Keratinocyte (primary cell): Measurements from ENCODE around the gene CDC42BPG. TPM values are rescaled to one million over a fixed set of nuclear protein-coding genes. Genes with fewer than 3 reads are reported as not detected.

Experiments used
- DNase-seq: peaks from one replicate; pipeline ENCODE4 v3.0.0-alpha.2; 2011; ENCODE audit warnings: low read depth, missing footprints, low spot score
- FAIRE-seq: peaks from 2 replicates; lab custom pipeline; 2011; peaks lifted over from hg19 to GRCh38; lab: Jason Lieb, UNC
- H2AFZ ChIP-seq: 2 replicates; pipeline ENCODE4 v1.6.0; 2012; ENCODE audit warnings: low read length, control low read depth, inconsistent platforms; ENCODE audit not compliant: control insufficient read depth
- H3K27ac ChIP-seq: 2 replicates; pipeline ENCODE4 v1.5.1; 2011; ENCODE audit warnings: low read length; ENCODE audit not compliant: control insufficient read depth, insufficient read depth
- H3K27me3 ChIP-seq: 3 replicates; pipeline ENCODE4 v1.6.0; 2011; ENCODE audit warnings: low read length; ENCODE audit not compliant: control insufficient read depth, insufficient read depth; ENCODE audit errors: extremely low read depth
- H3K36me3 ChIP-seq, 2 experiments: 2 replicates in 1 of 2; 3 replicates in 1 of 2; pipeline ENCODE4 v1.5.1; 2011; ENCODE audit warnings: low read length in 2 of 2, mild to moderate bottlenecking in 1 of 2; ENCODE audit not compliant: control insufficient read depth in 2 of 2, insufficient read depth in 2 of 2; ENCODE audit errors: extremely low read depth in 1 of 2
- H3K4me1 ChIP-seq: 3 replicates; pipeline ENCODE4 v1.5.1; 2011; ENCODE audit warnings: low read length; ENCODE audit not compliant: control insufficient read depth, insufficient read depth; ENCODE audit errors: extremely low read depth
- H3K4me2 ChIP-seq: 3 replicates; pipeline ENCODE4 v1.6.0; 2011; ENCODE audit warnings: low read depth, low read length; ENCODE audit not compliant: control insufficient read depth, insufficient read depth; ENCODE audit errors: extremely low read depth
- H3K4me3 ChIP-seq, 3 experiments: fragments of 200-600 bp in 1 of 3; sonication (generic) in 1 of 3; 2 replicates in 2 of 3; 3 replicates in 1 of 3; pipeline ENCODE4 v1.5.1; 2011 to 2016; ENCODE audit warnings: low read length in 3 of 3, mild to moderate bottlenecking in 3 of 3, control low read depth in 2 of 3, inconsistent platforms in 1 of 3, low read depth in 1 of 3, mixed read lengths in 1 of 3, mixed run types in 1 of 3, moderate library complexity in 1 of 3; ENCODE audit not compliant: control insufficient read depth in 2 of 3, insufficient read depth in 2 of 3; ENCODE audit errors: extremely low read depth in 1 of 3
- H3K79me2 ChIP-seq: 2 replicates; pipeline ENCODE4 v1.6.0; 2012; ENCODE audit warnings: low read length; ENCODE audit not compliant: control insufficient read depth, insufficient read depth
- H3K9ac ChIP-seq: 3 replicates; pipeline ENCODE4 v1.6.0; 2011; ENCODE audit warnings: low read length; ENCODE audit not compliant: control insufficient read depth, insufficient read depth; ENCODE audit errors: extremely low read depth
- H3K9me1 ChIP-seq: 3 replicates; pipeline ENCODE4 v1.6.0; 2011; ENCODE audit warnings: low read length; ENCODE audit not compliant: control insufficient read depth, insufficient read depth; ENCODE audit errors: extremely low read depth
- H3K9me3 ChIP-seq: 2 replicates; pipeline ENCODE4 v1.5.1; 2012; ENCODE audit warnings: low read depth, low read length; ENCODE audit not compliant: control insufficient read depth
- H4K20me1 ChIP-seq: 3 replicates; pipeline ENCODE4 v1.6.0; 2011; ENCODE audit warnings: low read length; ENCODE audit not compliant: control insufficient read depth, insufficient read depth; ENCODE audit errors: extremely low read depth
- EZH2 ChIP-seq: IDR thresholded peaks from one replicate; pipeline ENCODE4 v1.6.1; 2012; ENCODE audit warnings: inconsistent platforms, mild to moderate bottlenecking, low read length, moderate library complexity
- dilution Hi-C: fragments of 300-500 bp; cut with MboI; formaldehyde crosslinking; loops from one replicate; pipeline ENCODE4 v1.7.0; 2020; ENCODE audit warnings: low sequenced_read_pairs; ENCODE audit not compliant: extremely low pct_ligation_motif_present
- polyA plus RNA-seq, 5 experiments: library from polyadenylated mRNA; depleted of rRNA in 3 of 5; stranded (reverse) in 3 of 5; stranded (forward) in 1 of 5; unstranded in 1 of 5; fragments of >200 nt; gene quantifications; 1 replicate in 1 of 5; 2 replicates in 3 of 5; 3 replicates in 1 of 5; pipeline versions ENCODE4 v1.2.1 to v1.2.3, GENCODE V29; 2011 to 2012; ENCODE audit warnings: missing spikeins in 2 of 5, low read depth in 1 of 5, low replicate concordance in 1 of 5
- TF ChIP-seq, protein P1 (sequence below), 3 experiments: IDR thresholded peaks in 1 of 3; conservative IDR thresholded peaks in 1 of 3; optimal IDR thresholded peaks in 1 of 3; 2 replicates in 2 of 3; 3 replicates in 1 of 3; pipeline versions ENCODE3 to v1.5.1; 2011; ENCODE audit warnings: low read length in 3 of 3, mild to moderate bottlenecking in 3 of 3, moderate library complexity in 2 of 3, control low read depth in 1 of 3, inconsistent platforms in 1 of 3; ENCODE audit not compliant: insufficient read depth in 2 of 3; ENCODE audit errors: extremely low read depth in 1 of 3

CDC42BPG gene
- polyA plus RNA-seq, 1 donor (not counting 4 experiments of a cell fraction or from before 2014, with no cell fraction given), result 2.5 TPM

DNA sequence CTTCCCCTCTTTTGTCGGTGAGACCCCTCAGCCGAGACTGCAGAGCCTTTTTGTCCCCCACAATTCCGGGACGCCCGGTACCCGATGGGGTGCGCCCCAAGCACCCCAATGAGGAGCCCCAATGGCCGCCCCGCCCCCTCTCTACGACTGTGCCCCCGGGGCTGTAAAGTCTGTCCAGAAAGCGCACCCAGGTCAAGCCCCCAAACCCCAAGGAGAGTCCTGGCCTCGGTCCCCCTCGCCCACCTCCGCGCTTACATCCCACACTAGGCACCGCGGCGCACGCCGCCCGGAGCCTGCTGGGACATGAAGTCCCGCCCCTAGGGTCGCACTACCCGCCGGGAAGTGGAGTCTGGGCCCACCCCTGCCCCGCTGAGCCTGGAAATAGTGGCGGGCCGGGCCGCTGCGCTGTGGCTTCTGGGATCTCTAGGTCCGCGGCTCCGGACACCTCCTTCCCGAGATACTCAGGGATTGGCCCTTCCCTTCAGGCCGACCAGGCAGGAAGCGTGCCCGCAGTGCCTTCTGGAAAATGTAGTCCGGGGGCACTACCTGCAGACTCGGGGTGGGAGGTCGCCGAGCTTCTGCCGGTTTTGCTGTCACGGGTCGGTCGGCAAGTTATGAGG, 34.1 kb downstream of the CDC42BPG start, which contains the start of gene MEN1:
TSS of gene MEN1 (minus strand) at position 281 of the 620 bp plus-strand sequence. CDS start 442 bp downstream, outside the sequence.
- TF ChIP-seq EZH2, result no peak
- TF ChIP-seq, protein P1, sequence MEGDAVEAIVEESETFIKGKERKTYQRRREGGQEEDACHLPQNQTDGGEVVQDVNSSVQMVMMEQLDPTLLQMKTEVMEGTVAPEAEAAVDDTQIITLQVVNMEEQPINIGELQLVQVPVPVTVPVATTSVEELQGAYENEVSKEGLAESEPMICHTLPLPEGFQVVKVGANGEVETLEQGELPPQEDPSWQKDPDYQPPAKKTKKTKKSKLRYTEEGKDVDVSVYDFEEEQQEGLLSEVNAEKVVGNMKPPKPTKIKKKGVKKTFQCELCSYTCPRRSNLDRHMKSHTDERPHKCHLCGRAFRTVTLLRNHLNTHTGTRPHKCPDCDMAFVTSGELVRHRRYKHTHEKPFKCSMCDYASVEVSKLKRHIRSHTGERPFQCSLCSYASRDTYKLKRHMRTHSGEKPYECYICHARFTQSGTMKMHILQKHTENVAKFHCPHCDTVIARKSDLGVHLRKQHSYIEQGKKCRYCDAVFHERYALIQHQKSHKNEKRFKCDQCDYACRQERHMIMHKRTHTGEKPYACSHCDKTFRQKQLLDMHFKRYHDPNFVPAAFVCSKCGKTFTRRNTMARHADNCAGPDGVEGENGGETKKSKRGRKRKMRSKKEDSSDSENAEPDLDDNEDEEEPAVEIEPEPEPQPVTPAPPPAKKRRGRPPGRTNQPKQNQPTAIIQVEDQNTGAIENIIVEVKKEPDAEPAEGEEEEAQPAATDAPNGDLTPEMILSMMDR (optimal IDR thresholded peaks at IDR 0.05 in 1 of 3, IDR thresholded peaks at IDR 0.05 in 1 of 3, conservative IDR thresholded peaks at IDR 0.05 in 1 of 3; ENCODE audit: extremely low read depth in 1 of 3, insufficient read depth in 2 of 3, low read length in 3 of 3), result no peak
- peaks cover 9% of the 10 kb centered on the region for H3K79me2 ChIP-seq
- H3K27me3 ChIP-seq, result no peaks in the 10 kb centered on the region
- dilution Hi-C loops, result no loop called here
- H3K4me2 ChIP-seq, result peak within 1 kb of the TSS; percentile 92
- peaks cover 9 to 22% of the 10 kb centered on the region in 2 experiments for H3K36me3 ChIP-seq
- peak; percentile 36 for DNase-seq
- peak within 1 kb of the TSS; percentile 80 to 97 (median 83) for H3K4me3 ChIP-seq
- H3K9me1 ChIP-seq, result no peaks in the 10 kb centered on the region
- no peaks in the 10 kb centered on the region for H4K20me1 ChIP-seq
- H3K9ac ChIP-seq, result peak within 1 kb of the TSS; percentile 72
- peaks cover 9% of the 10 kb centered on the region for H3K4me1 ChIP-seq
- H2AFZ ChIP-seq, result peak within 1 kb of the TSS; percentile 80
- H3K27ac ChIP-seq, result peak within 1 kb of the TSS; percentile 31
- no peak for FAIRE-seq
- H3K9me3 ChIP-seq, result no peaks in the 10 kb centered on the region

DNA sequence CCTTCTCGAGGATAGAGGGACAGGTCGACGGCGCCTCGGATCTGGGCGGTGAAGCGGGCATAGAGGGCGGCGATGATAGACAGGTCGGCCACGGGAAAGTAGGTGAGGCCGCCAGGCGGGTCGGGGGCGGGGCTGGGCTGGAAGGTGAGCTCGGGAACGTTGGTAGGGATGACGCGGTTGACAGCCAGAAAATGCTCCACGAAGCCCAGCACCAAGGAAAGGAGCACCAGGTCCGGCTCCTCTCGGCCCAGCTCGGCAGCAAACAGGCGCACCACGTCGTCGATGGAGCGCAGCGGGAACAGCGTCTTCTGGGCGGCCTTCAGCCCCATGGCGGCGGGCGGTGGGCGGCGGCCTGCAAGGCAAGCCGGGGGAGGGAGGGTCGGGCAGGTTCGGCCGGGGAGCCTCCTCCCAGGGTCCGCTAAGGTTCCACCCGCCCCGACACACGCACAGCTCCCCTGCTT, 34.6 kb downstream of the CDC42BPG start:
- Histone ChIP-seq H3K79me2 (peaks cover 9% of the 10 kb centered on the region), H3K9me3 (no peaks in the 10 kb centered on the region), H3K4me1 (peaks cover 9% of the 10 kb centered on the region), H3K27ac (peak overlapping the region; percentile 31), H3K4me3 (peak overlapping the region; percentile 80 to 97 (median 83)), H3K4me2 (peak overlapping the region; percentile 92), H2AFZ (peak overlapping the region; percentile 80), H3K36me3 (peaks cover 13 to 27% of the 10 kb centered on the region in 2 experiments), H3K27me3 (no peaks in the 10 kb centered on the region), H3K9me1 (no peaks in the 10 kb centered on the region), H3K9ac (peak overlapping the region; percentile 72), H4K20me1 (no peaks in the 10 kb centered on the region)
- no peak for FAIRE-seq
- no peak for TF ChIP-seq EZH2
- TF ChIP-seq, protein P1 (optimal IDR thresholded peaks at IDR 0.05 in 1 of 3, IDR thresholded peaks at IDR 0.05 in 1 of 3, conservative IDR thresholded peaks at IDR 0.05 in 1 of 3; ENCODE audit: extremely low read depth in 1 of 3, insufficient read depth in 2 of 3, low read length in 3 of 3), result no peak
- dilution Hi-C loops, result no loop called here
- peak; percentile 25 for DNase-seq
